ENCODE measurements around the gene EID1.
"Not testable (repeated sequence)": the region's sequence is repeated elsewhere in the genome, so short reads cannot be mapped to it uniquely, and the experiment has no call there.

EID1 gene, protein sequence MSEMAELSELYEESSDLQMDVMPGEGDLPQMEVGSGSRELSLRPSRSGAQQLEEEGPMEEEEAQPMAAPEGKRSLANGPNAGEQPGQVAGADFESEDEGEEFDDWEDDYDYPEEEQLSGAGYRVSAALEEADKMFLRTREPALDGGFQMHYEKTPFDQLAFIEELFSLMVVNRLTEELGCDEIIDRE

DNA sequence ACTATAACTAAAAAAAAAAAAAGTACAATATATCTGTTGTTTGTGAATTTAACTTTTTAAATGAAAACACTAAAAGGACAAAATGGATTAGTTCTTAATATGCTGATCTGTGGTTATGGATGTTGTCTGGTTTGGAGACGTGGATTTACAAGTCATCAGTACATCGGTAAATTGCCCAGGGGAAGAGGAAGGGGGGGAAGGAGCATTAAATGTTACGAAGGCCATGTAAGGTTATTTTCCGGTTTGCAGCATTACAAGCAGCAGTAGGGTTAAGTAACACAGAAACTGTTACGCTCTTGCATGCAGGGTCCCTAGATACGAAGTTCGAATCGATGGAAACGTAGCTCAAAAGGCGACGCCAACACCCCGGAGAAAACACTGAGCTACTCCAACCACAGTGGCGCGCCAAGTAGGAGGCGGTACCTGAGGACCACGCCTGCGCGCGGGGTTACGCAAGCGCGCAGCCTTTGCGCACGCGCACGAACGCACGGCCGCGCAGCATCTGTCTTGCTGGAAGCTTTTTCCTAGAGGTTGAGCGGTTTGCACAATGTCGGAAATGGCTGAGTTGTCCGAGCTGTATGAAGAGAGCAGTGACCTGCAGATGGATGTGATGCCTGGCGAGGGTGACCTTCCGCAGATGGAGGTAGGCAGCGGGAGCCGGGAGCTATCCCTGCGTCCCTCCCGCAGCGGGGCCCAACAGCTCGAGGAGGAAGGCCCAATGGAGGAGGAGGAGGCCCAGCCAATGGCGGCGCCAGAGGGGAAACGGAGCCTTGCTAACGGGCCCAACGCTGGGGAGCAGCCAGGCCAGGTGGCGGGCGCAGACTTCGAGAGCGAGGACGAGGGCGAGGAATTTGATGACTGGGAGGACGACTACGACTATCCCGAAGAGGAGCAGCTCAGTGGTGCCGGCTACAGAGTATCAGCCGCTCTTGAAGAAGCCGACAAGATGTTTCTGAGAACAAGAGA is at the start of gene EID1:
Gene EID1 (plus strand): TSS at position 505 of the 966 bp plus-strand sequence. CDS start 43 bp downstream, at position 548.
- DNase-seq, result peak; percentile 91

DNA sequence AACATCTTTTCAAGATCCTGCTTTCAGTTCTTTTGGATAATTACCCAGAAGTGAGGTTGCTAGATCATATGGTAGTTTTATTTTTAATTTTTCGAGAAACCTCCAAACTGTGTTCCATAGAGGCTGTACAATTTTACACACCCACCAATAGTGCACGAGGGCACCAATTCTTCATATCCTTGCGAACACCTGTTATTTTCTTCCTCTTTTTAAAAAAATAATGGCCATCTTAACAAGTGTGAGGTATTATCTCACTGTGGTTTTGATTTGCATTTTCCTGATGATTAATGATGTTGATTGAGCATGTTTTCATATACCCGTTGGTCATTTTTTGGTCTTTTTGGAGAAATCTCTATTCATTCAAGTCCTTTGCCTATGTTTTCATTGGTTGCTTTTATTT is 49.5 kb upstream of the EID1 start:
- no peak for DNase-seq

DNA sequence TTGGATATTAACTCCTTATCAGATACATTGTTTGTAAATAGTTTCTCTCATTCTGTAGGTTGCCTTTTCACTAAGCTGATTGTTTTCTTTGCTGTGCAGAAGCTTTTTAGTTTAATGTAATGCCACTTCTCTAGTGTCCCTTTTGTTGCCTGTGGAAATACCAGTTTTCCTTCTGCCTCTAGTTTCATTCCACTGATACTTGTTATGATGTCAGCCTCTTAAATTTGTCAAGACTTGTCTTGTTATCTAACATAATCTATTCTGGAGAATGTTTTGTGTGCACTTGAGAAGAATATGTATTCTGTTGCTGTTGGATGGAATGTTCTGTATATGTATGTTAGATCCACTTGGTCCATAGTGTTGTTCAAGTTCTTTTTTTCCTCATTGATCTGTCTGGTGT is 49.0 kb upstream of the EID1 start:
- no peak for DNase-seq

DNA sequence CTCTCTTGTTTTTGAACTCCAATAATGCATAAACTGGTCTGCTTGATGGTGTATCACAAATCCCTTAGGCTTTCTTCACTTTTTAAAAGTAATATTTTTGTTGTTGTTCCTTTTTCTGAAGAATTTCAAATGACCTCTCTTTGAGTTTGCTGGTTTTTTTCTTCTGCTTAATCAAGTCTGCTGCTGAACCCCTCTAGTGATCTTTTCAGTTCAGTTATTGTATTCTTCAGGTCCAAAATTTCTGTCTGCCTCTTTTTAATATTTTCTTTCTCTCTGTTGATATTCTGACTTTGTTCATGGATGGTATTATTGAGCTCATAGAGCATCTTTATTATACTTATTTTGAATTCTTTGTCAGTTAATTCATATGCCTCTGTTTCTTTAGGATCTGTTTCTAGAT is 45.3 kb upstream of the EID1 start:
- no peak for DNase-seq

DNA sequence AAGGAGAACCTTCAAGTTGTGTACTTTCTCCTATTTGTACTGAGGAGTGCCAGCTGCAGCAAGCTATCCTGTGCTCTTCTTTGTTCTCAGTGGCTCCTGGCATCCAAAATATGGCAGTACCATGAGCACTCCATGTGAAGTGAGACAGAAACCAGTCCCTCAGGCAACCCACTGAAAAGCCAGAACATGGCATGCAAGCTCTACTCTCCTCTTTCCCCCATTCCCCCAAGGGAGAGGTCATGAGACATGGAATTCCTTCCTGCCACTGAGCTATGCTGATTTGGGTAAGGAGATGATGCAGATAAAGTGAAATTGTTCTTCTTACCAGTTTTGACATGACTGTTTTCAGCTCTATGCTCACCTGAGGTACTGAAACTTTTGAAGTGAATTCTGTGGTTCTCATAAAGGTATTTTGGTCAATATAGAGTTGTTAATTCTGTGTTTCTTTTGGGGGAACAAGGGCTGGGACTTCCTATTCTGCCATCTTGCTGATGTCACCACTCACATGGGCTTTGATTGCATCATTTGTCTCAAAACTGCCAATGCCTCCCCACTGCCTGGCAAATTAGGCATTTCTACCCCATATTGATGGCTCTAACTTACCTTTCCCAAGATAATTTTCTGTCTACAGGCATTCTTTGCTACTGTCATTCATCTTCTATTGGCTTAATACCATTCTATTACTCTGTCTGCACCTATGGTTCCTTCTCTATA is 44.3 kb upstream of the EID1 start:
- DNase-seq, result no peak

DNA sequence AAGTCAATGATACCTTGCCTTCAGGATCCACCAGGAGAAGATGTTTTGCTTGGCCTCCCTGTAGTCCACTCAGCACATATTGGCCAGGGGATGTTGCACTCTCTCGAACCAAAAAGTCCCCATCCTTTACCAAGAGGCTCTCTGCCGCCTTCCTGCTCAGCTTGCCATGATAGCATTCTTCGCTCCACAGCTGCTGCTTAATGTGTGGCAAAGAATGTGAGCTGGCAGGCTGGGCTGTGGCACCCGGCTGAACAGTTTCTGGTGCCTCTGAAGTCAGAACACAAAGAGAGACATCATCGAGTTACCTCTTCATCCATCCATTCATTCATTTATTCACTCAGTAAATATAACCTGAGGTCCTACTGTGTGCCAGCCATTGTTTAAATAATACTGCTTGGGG is 43.2 kb upstream of the EID1 start:
- no peak for DNase-seq

DNA sequence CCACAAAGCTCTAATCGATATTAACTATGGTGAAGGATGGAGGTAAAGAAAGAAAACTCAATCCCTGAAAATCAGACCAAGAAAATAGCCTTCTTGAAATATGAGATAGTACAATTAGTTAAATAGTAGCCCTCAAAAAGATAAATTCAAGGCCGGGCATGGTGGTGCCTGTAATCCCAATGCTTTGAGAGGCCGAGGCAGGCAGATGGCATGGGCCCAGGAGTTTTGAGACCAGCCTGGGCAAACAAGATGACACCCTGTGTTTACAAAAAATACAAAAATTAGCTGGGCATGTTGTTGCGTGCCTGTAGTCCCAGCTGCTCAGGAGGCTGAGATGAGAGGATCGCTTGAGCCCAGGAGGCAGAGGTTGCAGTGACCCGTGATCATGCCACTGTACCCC is 35.4 kb upstream of the EID1 start:
- DNase-seq, result no peak

DNA sequence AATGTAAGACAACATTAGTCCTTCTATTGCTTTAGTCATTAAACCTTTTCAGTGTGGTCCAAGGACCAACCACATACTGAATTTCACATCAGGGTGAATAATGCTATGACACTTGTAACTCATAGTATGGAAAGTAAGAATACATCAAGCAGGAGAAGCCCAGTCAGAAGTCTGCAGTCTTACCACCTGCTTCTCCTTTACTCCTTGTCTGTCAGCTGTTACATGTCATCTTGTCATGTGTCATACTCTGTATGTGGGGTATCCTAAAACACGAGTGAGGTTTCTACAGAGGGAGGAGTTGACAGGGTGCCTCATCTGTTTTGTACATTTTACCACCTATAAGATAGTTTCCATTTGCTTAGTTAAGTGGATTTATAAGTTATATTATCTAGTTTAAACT is 32.8 kb upstream of the EID1 start:
- no peak for DNase-seq

DNA sequence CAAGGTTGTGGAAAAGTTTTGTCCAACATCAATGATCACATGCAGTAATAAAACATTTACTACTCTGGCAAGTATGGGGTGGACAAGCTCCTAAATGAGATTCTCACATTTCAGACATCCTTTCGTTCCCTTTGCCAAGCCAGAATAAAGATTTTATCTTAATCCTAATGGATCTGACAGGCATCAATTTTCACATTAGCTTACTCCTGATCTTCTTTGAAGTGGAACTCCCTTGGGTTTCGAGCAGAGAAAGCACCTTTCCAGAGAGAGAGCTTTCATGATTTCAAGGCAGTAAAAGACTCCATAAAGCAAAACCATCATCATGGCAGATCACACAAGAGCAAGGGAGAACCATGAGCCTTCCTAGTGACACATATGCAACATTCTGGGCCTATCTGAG is 27.3 kb upstream of the EID1 start:
- no peak for DNase-seq

DNA sequence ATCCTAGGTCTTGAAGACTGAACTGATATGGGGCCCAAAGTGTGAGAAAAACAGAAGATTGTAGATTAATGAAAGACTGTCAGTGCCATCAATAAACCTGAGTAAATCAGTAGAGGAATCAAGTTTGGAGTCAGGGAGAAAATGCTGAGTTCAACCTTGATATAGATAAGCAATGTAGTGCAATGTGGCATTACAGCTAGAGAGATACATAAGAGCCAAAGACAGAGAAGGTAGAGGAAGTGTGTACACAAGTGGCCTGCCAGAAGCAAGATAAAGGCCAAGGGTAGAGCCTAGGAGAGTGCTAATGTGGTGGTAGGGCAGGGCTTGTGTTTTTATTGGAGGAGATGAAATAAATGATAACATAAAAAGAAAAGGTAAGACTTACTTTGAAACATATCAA is 26.0 kb upstream of the EID1 start:
- DNase-seq, result no peak

DNA sequence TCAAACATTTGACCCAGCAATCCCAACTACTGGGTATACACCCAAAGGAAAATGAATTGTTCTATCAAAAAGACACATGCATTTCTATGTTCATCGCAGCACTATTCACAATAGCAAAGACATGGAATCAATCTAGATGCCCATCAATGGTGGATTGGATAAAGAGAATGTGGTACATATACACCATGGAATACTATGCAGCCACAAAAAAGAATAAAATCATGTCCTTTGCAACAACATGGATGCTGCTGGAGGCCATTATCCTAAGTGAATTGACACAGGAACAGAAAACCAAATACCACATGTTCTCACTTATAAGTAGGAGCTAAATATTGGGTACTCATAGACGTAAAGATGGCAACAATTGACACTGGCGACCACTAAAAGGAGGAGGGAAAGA is 23.5 kb upstream of the EID1 start:
- not testable (repeated sequence) for DNase-seq

DNA sequence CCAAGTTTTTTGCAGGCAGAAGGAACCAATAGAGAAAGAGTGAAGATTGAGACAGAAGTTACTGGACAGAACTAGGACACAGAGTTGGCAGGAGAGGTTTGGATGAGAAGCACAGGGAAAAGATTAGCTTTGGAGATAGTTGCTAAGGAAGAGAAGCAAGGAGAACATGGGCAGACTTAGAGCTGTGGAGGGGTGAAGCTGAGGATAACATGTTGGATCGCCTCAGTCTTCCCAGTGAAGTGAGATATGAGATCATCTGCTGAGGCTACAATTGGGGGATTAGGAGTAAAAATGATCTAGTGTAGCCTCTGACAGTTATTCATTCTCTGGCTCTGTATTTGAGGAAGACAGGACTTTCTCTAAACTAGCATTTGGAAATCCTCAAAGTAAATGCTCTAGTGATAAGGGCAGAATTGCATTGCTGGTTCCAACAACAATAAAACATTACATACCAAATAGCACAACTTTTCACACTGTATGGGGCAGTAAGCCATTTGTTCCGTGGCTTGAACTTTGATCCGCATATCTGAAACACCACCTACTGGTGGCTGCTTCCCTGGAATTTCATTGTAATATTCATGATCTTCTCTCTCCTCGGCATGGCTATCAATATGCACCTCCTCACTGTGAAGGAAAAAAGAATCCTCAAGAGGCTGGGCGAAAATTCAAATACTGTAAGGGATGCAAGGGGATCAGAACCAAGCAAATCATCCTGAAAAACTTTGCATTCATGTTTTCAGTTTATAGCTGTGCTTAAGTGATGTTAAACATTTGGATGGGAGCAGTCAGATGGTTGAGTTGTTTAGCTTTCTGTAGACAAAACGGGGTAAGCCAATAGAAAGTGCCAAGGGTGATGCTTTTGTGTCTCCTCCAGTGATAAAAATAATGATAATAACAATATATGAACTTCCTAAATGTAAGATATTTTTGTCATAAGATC is 22.2 kb upstream of the EID1 start:
- DNase-seq, result no peak

DNA sequence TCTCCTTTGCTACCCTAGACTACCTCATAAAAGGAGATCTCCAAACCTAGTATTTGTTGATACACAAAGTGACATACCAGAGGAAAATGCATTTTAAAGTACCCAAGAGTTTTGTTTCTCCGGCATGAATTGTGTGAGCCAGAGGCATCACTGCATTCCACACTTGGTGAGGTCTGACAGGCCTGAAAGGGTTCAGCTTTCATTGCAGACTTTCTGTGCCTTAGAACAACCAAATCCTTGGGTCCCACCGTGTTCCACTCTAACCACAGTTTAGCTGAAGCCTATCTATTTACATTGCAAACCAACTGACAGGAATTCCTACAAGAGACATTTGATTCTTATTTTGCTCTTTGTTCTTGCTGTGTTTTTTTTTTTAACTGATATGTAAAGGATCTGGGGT is 21.0 kb upstream of the EID1 start:
- DNase-seq, result no peak

DNA sequence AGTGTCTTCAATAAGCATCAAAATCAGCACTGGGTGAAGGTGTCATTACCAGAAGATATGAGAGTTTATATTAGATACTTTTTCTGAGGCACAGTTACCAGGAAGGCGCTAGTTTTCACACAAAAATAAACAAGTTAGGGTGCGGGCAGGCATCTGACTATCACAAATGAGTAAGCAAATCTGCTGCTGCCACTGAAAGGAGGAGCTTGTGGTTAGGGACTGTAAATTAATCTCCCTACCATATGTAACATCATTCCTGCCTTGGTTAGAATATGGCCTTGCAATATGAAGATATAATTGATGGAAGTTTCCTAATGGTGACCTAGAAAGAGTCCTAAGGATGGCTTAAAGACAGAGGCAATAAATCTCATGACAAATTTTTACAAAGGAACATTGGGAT is 19.5 kb upstream of the EID1 start:
- no peak for DNase-seq

DNA sequence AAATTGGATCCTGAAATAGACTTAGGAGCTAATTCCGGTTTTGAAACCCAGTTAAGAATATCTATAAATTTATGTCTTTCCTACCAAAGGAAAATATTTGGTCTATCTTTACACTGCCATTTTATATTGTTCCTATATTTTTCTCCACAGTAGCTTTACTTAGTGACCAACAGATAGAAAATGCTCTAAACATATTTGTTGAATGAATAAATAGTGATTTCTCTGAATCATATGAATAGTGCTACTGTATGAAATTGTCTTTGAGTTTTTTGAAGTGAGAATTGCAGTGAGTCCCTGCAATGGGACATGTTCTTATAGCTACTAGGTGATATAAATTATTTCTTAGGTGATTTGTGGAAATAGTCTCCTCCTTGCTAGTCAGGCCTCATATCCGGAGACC is 18.5 kb upstream of the EID1 start:
- no peak for DNase-seq

DNA sequence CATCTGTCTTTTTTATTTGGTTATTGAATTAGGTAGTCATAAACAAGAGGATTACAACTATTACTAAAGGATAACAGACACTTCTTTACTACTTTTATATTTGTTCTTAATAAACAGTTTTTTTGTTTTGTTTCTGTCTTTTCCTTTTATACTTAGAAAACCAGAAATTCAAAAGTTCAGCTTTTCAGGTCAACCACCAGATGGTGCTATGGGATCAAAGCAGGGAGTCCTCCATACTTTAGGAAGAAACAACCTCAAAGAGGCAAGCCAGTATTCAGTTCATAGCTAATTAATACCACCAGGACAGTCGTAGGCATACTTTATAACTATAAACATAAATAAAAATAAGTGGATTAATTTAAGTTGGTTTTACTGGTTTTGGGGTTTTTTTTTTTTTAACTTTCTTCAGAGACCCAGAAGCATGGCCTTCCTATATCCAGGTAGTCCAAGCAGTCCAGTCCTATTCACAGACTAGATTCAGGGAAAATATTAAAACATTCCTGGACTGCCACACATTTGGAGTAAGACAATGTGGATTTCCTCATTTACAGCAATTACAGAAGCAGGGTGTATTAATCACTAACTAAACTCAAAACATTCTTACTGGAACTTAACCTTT is 16.0 kb upstream of the EID1 start:
- no peak for DNase-seq

DNA sequence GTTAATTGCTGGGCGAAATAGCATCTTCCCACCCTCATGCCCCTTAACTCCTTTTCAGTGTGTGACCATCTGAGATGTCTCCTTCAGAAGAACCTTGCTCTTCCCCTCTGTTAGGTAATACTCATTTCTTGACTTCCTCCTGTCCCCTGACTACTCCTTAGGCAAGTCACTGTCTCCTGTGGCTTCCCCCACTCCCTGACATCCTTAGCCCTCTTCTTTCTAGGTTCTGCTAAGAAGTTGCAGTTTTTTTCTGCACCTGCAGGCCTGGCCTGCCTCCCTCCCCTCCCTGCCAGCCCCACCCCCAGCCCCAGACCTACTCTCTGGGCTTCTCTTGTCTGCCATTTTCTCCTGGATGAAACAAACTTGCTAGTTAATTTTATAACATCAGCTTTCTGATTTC is 15.2 kb upstream of the EID1 start:
- no peak for DNase-seq

DNA sequence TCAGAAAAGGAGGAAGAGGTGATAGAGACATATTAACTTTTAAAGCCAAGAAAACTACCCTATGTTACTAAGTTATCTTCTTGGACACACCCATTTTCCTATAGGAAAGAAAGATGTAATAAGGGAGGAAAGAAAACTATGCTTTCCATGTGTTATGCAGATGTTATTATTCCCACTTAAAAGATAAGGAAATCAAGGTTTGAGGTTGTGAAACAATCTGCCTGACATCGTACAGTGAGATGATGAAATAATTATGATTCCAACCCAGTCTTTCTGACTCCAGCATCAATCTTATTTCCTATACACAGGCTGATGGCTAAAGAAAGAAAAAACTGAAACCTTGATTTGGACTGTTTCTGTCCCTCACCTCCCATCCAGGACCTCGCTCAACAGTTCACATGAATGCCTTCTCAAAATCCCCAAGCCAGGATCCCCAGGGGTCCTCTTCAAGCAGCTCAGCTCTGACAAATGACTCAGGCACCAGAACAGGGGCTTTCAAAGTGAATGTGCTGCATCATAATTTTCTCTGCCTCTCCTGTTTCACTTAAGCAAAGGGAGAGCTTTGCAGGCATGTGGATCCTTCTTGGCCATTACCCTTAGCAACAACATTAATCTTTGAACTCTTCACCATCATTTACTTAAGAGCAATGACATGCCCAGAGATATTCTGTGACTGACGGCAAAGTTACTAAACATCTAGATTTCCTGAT is 12.4 kb upstream of the EID1 start:
- DNase-seq, result no peak

DNA sequence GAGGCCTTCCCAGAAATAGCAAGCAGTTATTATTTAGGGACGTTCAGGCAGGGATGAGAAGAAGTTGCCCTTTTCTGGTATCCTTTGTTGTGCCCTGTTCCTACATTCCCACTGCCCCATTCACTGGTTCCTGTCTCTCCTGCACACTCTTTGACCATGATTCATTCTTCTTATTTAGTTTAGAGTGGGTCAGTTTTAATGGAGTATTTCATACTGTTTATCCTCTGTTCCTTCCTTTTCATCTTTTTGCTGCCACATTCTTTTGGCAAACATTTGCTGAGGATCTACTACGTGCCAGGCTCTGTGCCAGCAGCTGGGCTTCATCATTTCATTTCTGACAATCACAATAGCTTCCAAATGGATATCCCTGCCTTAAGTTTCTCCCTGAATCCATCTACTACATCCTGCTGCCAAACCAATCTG is 11.8 kb upstream of the EID1 start:
- no peak for DNase-seq

DNA sequence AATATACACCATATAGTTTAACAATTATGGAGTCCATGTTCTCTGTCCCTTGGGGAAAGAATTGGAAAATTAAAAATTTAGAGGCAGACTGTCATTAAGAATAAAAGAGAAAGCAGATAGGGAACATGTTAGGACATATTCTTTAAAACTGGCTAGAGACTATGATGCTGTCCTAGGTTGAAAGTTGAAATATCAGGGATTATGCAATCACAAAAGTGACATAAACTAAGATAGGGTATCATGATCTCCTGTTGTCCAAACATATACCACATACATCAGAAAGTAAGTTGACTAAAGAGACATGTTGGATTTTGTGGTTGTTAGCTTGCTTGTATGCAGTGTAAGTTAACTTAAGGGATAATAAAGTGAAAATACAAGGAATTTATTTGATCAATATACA is 9.9 kb upstream of the EID1 start:
- DNase-seq, result no peak

DNA sequence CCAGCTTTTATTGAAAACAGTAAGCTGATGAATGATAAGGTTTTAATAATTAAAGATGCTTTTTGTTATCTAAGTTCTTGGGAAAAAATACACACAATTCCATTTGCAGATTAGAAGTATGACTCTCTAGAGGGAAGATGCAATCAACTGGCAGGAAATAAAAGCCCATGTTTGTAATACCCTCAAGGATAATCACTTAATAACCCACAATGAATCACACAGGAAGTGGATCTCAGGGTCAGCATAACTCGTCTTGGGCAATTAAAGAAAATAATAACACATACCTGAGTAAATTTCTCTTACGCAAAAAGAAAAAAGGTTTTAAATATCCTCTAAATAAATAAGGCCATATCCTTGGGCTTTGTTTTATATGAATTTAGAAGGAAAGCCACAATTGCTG is 9.4 kb upstream of the EID1 start:
- no peak for DNase-seq

DNA sequence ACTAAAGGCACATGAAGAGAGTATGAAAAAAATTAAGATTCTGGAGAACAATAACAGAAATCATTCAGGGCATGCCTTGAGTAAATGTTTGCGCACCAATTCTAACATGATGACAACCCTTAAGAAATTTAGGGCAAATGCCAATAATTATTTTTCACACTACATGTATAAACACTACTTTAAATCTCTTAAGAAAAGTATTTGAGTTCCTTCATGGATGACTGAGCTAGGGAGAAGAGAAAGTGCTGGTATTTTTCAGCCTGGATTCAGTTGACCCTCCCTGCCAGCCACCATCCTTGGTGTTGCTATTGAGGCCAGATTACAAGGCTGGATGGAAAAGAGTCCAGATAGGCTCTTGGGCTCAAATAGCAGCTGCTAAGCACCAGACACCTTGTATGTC is 8.0 kb upstream of the EID1 start:
- no peak for DNase-seq
